HG03565 (cell line): ENCODE data around the gene DOCK3.
"Not testable (repeated sequence)": the region's sequence is repeated elsewhere in the genome, so short reads cannot be mapped to it uniquely, and the experiment has no call there.

ENCODE experiments used
- ATAC-seq: cut with Tn5 transposase; IDR thresholded peaks from one replicate; pipeline ENCODE4 v1.9.1; 2021; ENCODE audit warnings: mild to moderate bottlenecking, moderate library complexity; ENCODE audit not compliant: unreplicated experiment

The DOCK3 gene

GRCh38 chr3:50792568-50792967, 117.8 kb downstream of the DOCK3 start:
- ATAC-seq, result no peak

GRCh38 chr3:50803805-50804204, 129.1 kb downstream of the DOCK3 start:
- ATAC-seq, result not testable (repeated sequence)

- ATAC-seq, result not testable (repeated sequence)
Measured at GRCh38 chr3:50804376-50804775, 129.6 kb downstream of the DOCK3 start.

- no peak for ATAC-seq
Measured at GRCh38 chr3:50805321-50805720, 130.6 kb downstream of the DOCK3 start.

- no peak for ATAC-seq
Measured at GRCh38 chr3:50806031-50806430, 131.3 kb downstream of the DOCK3 start.

- ATAC-seq, result no peak
Measured at GRCh38 chr3:50806806-50807205, 132.1 kb downstream of the DOCK3 start.

GRCh38 chr3:50807266-50807665, 132.5 kb downstream of the DOCK3 start:
- no peak for ATAC-seq

GRCh38 chr3:50811893-50812292, 137.2 kb downstream of the DOCK3 start:
- no peak for ATAC-seq

- no peak for ATAC-seq
Measured at GRCh38 chr3:50815844-50816243, 141.1 kb downstream of the DOCK3 start.

GRCh38 chr3:50816894-50817293, 142.2 kb downstream of the DOCK3 start:
- ATAC-seq, result no peak

GRCh38 chr3:50817756-50818529, 143.2 kb downstream of the DOCK3 start:
- no peak for ATAC-seq

GRCh38 chr3:50819882-50820281, 145.2 kb downstream of the DOCK3 start:
- no peak for ATAC-seq

- ATAC-seq, result no peak
Measured at GRCh38 chr3:50825841-50826240, 151.1 kb downstream of the DOCK3 start.

GRCh38 chr3:50830451-50830850, 155.7 kb downstream of the DOCK3 start:
- ATAC-seq, result no peak

- ATAC-seq, result not testable (repeated sequence)
Measured at GRCh38 chr3:50831009-50831408, 156.3 kb downstream of the DOCK3 start.

GRCh38 chr3:50840983-50841489, 166.3 kb downstream of the DOCK3 start:
- no peak for ATAC-seq

GRCh38 chr3:50848308-50848707, 173.6 kb downstream of the DOCK3 start:
- no peak for ATAC-seq

GRCh38 chr3:50850639-50851511, 176.1 kb downstream of the DOCK3 start:
- ATAC-seq, result no peak

GRCh38 chr3:50853936-50854335, 179.2 kb downstream of the DOCK3 start:
- ATAC-seq, result no peak

GRCh38 chr3:50862221-50862620, 187.5 kb downstream of the DOCK3 start:
- ATAC-seq, result no peak

GRCh38 chr3:50873376-50874157, 198.8 kb downstream of the DOCK3 start:
- ATAC-seq, result peak; percentile 82
